Activated CD8-positive, alpha-beta memory T cell treated with anti-CD3 and anti-CD28 coated beads, Interleukin-2, amount 50 U/mL, for 4 hours (primary cell): ENCODE results near the gene TMTC1.

ENCODE experiments used
- DNase-seq: peaks from one replicate; pipeline ENCODE4 v3.0.0-alpha.2; 2020

TMTC1 gene

GRCh38 chr12:29738365-29738764 is 45.4 kb downstream of the TMTC1 start:
- DNase-seq = no peak

- DNase-seq = no peak
These were observed 46.1 kb downstream of the TMTC1 start for GRCh38 chr12:29737644-29738043.

GRCh38 chr12:29735604-29736003 is 48.1 kb downstream of the TMTC1 start:
- no peak for DNase-seq

GRCh38 chr12:29734734-29735133 is 49.0 kb downstream of the TMTC1 start:
- no peak for DNase-seq

- DNase-seq = no peak
These were observed 49.4 kb downstream of the TMTC1 start for GRCh38 chr12:29734305-29734704.

GRCh38 chr12:29733501-29733900 is 50.2 kb downstream of the TMTC1 start:
- no peak for DNase-seq

- DNase-seq = no peak
These were observed 50.7 kb downstream of the TMTC1 start for GRCh38 chr12:29733060-29733459.

- DNase-seq = no peak
These were observed 51.1 kb downstream of the TMTC1 start for GRCh38 chr12:29732593-29732992.

GRCh38 chr12:29732191-29732590 is 51.6 kb downstream of the TMTC1 start:
- DNase-seq = no peak

GRCh38 chr12:29731591-29731990 is 52.2 kb downstream of the TMTC1 start:
- DNase-seq = no peak

- DNase-seq = no peak
These were observed 53.3 kb downstream of the TMTC1 start for GRCh38 chr12:29730481-29730880.

- DNase-seq = no peak
These were observed 55.7 kb downstream of the TMTC1 start for GRCh38 chr12:29728030-29728429.

- no peak for DNase-seq
These were observed 56.9 kb downstream of the TMTC1 start for GRCh38 chr12:29726741-29727348.

GRCh38 chr12:29726321-29726692 is 57.4 kb downstream of the TMTC1 start:
- no peak for DNase-seq

- DNase-seq = no peak
These were observed 58.0 kb downstream of the TMTC1 start for GRCh38 chr12:29725587-29726320.

GRCh38 chr12:29722164-29722563 is 61.6 kb downstream of the TMTC1 start:
- no peak for DNase-seq

GRCh38 chr12:29719381-29719780 is 64.4 kb downstream of the TMTC1 start:
- DNase-seq = no peak

GRCh38 chr12:29717540-29718100 is 66.1 kb downstream of the TMTC1 start:
- DNase-seq = no peak

GRCh38 chr12:29714966-29715365 is 68.8 kb downstream of the TMTC1 start:
- no peak for DNase-seq

GRCh38 chr12:29713729-29714128 is 70.0 kb downstream of the TMTC1 start:
- no peak for DNase-seq

GRCh38 chr12:29711381-29711780 is 72.4 kb downstream of the TMTC1 start:
- DNase-seq = no peak

GRCh38 chr12:29710104-29710503 is 73.6 kb downstream of the TMTC1 start:
- no peak for DNase-seq

GRCh38 chr12:29709496-29710040 is 74.2 kb downstream of the TMTC1 start:
- DNase-seq = no peak

GRCh38 chr12:29709054-29709453 is 74.7 kb downstream of the TMTC1 start:
- DNase-seq = no peak
